ENCODE results near the gene ELF4. TPM values are rescaled to one million over a fixed set of nuclear protein-coding genes. Genes with fewer than 3 reads are reported as not detected.

The ELF4 gene
- 14.3 and 17.8 TPM in 2 replicates for total RNA-seq

GRCh38 chrX:130110379-130111219 lies at the start of gene ELF4:
TSS of gene ELF4 (minus strand) at chrX:130110497. CDS start at chrX:130081330, 29,167 bp downstream.

Other genes with a start within 250 kb of the ELF4 start
- gene UTP14A, start 204.3 kb downstream of the ELF4 start, total RNA-seq, result 15.6 and 21.0 TPM in 2 replicates
- gene BCORL1, start 127.9 kb downstream of the ELF4 start, total RNA-seq, result 1.2 and 1.5 TPM in 2 replicates
- gene AIFM1, start 55.3 kb upstream of the ELF4 start, total RNA-seq, result 11.3 and 15.9 TPM in 2 replicates
- gene RAB33A, start 61.5 kb upstream of the ELF4 start, total RNA-seq, result 0.24 and 0.64 TPM in 2 replicates
- gene ZNF280C, start 158.4 kb upstream of the ELF4 start, total RNA-seq, result 1.2 and 2.1 TPM in 2 replicates
- gene SLC25A14, start 229.4 kb upstream of the ELF4 start, total RNA-seq, result 3.6 TPM in 2 replicates

All from tracheal epithelial cell (primary cell).